Measurements from ENCODE around the gene SHLD1. TPM values are rescaled to one million over a fixed set of nuclear protein-coding genes. Genes with fewer than 3 reads are reported as not detected.
A peak's percentile ranks its signal among the peaks of the same experiment; 100 is the strongest.

The SHLD1 gene
- total RNA-seq, 2 donors from 2014 or later: 9.2 to 9.4 TPM

DNA sequence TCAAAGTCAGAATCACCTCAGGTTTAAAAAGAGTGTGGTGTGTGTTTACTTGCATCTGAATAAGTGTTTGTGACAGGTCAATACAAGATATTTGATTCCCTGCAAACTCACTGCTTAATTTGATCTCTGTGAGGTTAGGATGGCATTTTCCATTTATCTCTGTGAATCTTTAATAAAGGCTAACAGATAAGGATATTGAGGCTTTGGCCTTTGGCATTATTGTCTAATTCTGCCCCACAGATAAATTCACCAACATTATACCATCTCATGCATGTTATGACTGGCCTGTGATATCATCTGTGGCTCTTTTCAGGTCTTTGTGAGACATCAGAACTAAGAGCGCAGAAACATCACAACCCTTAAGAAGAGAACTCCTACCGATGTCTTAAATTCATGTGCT is 115.4 kb downstream of the SHLD1 start:
- DNase-seq (no peak), ATAC-seq (peak; percentile 12)
- no peaks in the 10 kb centered on the region for H3K9me3 ChIP-seq (ENCODE audit: control insufficient read depth, low read length, poor library complexity, severe bottlenecking)
- Mint-ChIP-seq H3K36me3 (ENCODE audit: low read depth) (peaks cover 2% of the 10 kb centered on the region), H3K27ac (peak overlapping the region; percentile 85), H3K4me3 (no peak overlapping the region), H3K4me1 (peaks cover 22% of the 10 kb centered on the region), H3K27me3 (peaks cover 1% of the 10 kb centered on the region)

DNA sequence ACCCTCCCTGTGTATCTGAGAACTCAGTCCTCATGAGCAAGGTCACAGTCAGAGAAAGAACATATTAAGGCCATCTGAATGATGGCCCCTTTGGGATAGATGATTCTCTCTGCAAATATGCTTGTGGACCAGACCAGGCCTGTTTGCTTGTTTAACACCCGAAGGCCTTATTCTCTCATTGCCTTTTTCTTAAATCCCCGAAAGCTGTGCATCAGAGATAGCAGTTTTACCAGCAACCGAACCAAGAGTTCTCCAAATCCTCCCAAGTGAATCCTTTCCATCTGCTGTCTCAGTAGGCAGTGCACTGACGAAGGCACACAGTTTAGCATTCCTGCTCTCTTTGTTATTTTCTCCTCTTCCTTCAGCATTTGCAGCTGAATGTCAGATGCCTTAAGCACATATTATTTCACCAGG is 120.4 kb downstream of the SHLD1 start:
- no peak overlapping the region for H3K4me3 Mint-ChIP-seq
- no peak for ATAC-seq
- no peaks in the 10 kb centered on the region for H3K36me3 Mint-ChIP-seq (ENCODE audit: low read depth)
- no peaks in the 10 kb centered on the region for H3K9me3 ChIP-seq (ENCODE audit: control insufficient read depth, low read length, poor library complexity, severe bottlenecking)
- no peak overlapping the region for H3K27ac Mint-ChIP-seq
- DNase-seq: no peak
- peaks cover 4% of the 10 kb centered on the region for H3K4me1 Mint-ChIP-seq
- H3K27me3 Mint-ChIP-seq: peaks cover 20% of the 10 kb centered on the region

DNA sequence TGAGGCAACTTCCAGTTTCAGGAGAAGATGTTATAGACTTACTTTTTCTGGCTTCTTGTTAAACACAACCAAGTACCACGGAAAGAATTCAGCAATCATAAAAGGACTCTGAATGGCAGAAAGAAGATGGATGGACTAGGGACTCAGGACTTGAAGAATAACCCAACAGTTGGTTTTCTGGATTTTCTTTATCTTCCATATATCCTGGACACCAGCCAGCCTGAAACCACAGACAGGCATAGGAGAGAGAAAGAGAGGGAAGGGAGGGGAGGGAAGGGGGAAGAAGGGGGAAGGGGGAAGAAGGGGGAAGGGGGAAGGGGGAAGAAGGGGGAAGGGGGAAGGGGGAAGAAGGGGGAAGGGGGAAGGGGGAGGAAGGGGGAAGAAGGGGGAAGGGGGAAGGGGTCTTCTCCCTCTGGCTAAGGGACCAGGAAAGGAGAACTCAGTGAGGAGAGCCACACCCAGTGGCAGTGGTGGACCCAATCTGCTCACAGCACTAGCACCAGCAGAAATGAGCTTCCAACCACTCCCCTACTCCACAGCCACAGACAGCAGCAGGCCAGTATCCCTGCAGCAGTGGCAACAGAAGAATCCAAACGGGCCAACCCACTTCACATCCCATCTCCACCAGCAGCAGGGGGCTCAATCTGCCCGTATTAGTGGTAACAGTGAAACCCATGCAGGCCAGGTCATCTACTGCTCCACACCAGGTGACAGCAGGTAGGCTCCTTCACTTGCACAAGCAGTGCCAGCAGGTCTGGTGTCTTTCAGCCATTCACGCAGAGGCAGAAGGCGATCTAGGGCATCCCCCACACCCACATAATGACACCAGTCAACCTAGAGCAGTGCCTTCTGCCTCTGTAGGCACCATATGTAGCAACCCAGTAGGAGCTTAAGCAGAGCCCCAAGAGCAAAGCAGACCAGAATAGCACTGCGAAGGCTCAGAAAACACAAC is 121.5 kb downstream of the SHLD1 start:
- Mint-ChIP-seq H3K4me1 (peaks cover 4% of the 10 kb centered on the region), H3K36me3 (ENCODE audit: low read depth) (no peaks in the 10 kb centered on the region), H3K4me3 (no peak overlapping the region), H3K27ac (no peak overlapping the region), H3K27me3 (peaks cover 20% of the 10 kb centered on the region)
- DNase-seq: no peak
- ATAC-seq: no peak
- no peaks in the 10 kb centered on the region for H3K9me3 ChIP-seq (ENCODE audit: control insufficient read depth, low read length, poor library complexity, severe bottlenecking)

DNA sequence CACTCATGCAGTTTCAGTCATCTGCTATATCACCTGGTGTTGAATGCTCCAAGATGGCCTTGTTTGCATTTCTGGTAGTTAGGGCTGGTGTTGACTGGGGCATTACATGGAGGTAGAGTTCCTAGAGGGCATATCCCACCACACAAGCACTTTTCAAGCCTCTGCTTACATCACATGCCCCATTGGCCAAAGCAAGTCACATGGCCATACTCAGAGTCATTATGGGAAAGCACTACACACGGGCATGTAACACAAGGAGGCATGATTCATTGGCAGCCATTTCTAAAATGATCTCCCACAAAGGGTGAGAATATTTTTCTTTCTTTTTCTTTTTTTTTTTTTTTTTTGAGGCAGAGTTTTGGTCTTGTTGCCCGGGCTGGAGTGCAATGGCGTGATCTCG is 126.9 kb downstream of the SHLD1 start:
- H3K36me3 Mint-ChIP-seq (ENCODE audit: low read depth): peaks cover 4% of the 10 kb centered on the region
- H3K27me3 Mint-ChIP-seq: peaks cover 20% of the 10 kb centered on the region
- H3K9me3 ChIP-seq (ENCODE audit: control insufficient read depth, low read length, poor library complexity, severe bottlenecking): no peaks in the 10 kb centered on the region
- ATAC-seq (no peak), DNase-seq (no peak)
- no peak overlapping the region for H3K27ac Mint-ChIP-seq
- H3K4me1 Mint-ChIP-seq: peaks cover 7% of the 10 kb centered on the region
- H3K4me3 Mint-ChIP-seq: no peak overlapping the region

DNA sequence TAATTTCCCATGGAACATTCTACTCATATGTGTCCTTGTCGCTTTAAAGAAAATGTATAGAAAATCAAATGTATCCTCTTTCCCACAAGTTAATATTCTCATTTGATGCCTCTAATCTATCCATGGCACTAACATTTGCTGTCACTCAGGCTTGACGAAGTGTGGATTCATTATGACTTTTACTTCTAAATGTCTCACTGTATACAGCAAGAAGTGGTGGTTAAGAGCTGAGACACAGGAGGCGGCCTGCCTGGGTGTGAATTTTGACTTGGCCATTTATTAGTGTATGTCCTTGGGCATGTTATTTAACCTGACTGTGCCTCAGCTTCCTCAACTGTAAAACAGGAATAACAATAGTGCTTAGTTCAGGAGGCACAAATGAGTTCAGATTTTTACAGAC is 130.1 kb downstream of the SHLD1 start:
- Mint-ChIP-seq H3K36me3 (ENCODE audit: low read depth) (peaks cover 6% of the 10 kb centered on the region), H3K4me1 (peaks cover 7% of the 10 kb centered on the region), H3K27me3 (peaks cover 21% of the 10 kb centered on the region), H3K4me3 (no peak overlapping the region), H3K27ac (no peak overlapping the region)
- ATAC-seq (no peak), DNase-seq (no peak)
- no peaks in the 10 kb centered on the region for H3K9me3 ChIP-seq (ENCODE audit: control insufficient read depth, low read length, poor library complexity, severe bottlenecking)

DNA sequence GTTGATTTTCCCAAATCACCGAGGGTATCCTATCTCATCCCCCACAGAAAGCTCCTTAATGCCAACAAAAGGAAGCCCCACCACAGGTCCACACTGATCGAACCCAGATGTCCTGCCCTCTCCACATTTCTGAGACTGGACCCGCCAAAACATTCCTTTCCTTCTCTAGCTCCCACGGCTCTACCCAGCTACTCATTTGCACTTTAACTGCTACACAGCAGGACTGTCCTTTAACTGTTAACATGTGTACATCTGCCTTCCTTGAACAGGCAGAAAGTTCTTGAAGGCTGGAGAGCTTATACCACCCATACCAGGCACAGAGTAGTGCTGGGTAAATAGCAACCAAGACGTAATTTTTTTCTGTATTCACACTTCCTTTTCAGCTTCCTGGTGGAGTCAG is 131.5 kb downstream of the SHLD1 start:
- Mint-ChIP-seq H3K4me3 (no peak overlapping the region), H3K4me1 (peaks cover 7% of the 10 kb centered on the region), H3K27me3 (peaks cover 21% of the 10 kb centered on the region), H3K27ac (peak overlapping the region; percentile 1), H3K36me3 (ENCODE audit: low read depth) (peaks cover 6% of the 10 kb centered on the region)
- DNase-seq: no peak
- no peak for ATAC-seq
- no peaks in the 10 kb centered on the region for H3K9me3 ChIP-seq (ENCODE audit: control insufficient read depth, low read length, poor library complexity, severe bottlenecking)

DNA sequence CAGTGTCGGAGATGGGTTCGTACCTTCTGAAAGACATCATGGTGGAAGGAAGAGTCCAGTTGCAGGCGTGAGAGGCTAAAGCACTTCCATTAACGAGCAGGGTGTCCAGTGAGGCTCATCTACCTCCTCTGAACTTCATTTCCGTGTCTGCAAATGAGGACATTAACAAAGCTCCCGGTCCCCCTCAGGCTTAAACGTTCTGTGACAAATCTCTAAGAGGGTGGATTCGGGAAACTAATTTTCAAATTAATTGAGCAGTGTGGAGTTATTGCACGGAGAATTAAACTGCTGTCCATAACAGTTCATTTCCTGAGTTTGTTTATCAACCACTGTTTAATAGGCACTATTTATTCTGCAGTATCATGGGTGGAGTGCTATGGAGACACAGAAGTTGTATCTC is 132.0 kb downstream of the SHLD1 start:
- no peak overlapping the region for H3K4me3 Mint-ChIP-seq
- peak overlapping the region; percentile 1 for H3K27ac Mint-ChIP-seq
- peaks cover 21% of the 10 kb centered on the region for H3K27me3 Mint-ChIP-seq

DNA sequence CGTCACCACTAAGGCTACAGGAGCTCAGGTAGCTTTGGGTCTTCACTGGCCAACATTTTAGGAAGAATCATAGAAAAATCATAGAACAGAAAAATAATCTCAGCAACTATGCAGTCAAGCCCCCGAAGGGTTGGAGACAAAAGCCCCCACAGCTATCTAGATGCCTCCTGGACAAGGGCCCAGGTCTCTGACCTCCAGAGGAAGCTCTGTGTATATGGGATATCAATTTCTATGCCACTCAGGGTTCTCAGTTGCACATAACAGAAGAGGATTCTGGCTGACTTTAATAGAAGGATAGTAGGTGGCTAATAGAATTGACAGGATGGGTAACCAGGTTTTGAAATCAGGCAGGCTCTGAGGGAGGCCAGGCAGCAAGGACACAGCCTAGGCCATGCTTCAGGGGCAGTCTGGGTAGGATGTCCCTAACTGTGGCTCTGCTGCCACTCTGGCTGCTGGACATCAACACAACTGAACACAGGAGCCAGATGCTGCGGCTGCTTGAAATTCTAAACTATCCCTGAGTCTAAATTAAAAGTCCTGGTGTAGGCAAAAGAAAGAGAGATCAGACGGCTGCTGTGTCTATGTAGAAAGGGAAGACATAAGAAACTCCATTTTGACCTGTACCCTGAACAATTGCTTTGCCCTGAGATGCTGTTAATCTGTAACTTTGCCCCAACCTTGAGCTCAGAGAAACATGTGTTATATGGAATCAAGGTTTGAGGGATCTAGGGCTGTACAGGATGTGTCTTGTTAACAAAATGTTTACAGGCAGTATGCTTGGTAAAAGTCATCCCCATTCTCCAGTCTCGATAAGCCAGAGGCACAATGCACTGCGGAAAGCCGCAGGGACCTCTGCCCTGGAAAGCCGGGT is 134.5 kb downstream of the SHLD1 start:
- Mint-ChIP-seq H3K4me1 (peaks cover 4% of the 10 kb centered on the region), H3K4me3 (no peak overlapping the region), H3K36me3 (ENCODE audit: low read depth) (peaks cover 6% of the 10 kb centered on the region), H3K27ac (no peak overlapping the region), H3K27me3 (peaks cover 19% of the 10 kb centered on the region)
- no peaks in the 10 kb centered on the region for H3K9me3 ChIP-seq (ENCODE audit: control insufficient read depth, low read length, poor library complexity, severe bottlenecking)
- DNase-seq (no peak), ATAC-seq (no peak)

More for the DNA sequence above, 132.0 kb downstream of the SHLD1 start:
- ATAC-seq (no peak), DNase-seq (no peak)
- no peaks in the 10 kb centered on the region for H3K9me3 ChIP-seq (ENCODE audit: control insufficient read depth, low read length, poor library complexity, severe bottlenecking)
- Mint-ChIP-seq H3K4me1 (peaks cover 5% of the 10 kb centered on the region), H3K36me3 (ENCODE audit: low read depth) (peaks cover 6% of the 10 kb centered on the region)

DNA sequence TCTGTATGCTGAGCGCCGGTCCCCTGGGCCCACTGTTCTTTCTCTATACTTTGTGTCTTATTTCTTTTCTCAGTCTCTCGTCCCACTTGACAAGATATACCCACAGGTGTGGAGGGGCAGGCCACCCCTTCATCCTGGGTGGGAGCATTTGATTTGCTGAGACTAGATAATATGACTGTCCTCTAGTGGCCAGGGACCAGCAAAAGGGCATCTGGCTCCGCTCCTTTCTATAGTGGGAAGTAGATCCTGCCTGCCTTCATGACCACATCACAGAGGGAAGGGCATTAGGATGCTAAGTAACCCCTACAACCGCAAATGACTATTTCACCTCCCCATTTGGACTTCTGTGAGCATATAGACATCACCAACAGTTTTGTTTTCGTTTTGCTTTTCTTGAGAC is 135.7 kb downstream of the SHLD1 start:
- H3K27ac Mint-ChIP-seq: no peak overlapping the region
- peaks cover 6% of the 10 kb centered on the region for H3K36me3 Mint-ChIP-seq (ENCODE audit: low read depth)
- H3K4me1 Mint-ChIP-seq: peaks cover 4% of the 10 kb centered on the region
- no peaks in the 10 kb centered on the region for H3K9me3 ChIP-seq (ENCODE audit: control insufficient read depth, low read length, poor library complexity, severe bottlenecking)
- ATAC-seq (no peak), DNase-seq (no peak)
- no peak overlapping the region for H3K4me3 Mint-ChIP-seq
- H3K27me3 Mint-ChIP-seq: peaks cover 17% of the 10 kb centered on the region

DNA sequence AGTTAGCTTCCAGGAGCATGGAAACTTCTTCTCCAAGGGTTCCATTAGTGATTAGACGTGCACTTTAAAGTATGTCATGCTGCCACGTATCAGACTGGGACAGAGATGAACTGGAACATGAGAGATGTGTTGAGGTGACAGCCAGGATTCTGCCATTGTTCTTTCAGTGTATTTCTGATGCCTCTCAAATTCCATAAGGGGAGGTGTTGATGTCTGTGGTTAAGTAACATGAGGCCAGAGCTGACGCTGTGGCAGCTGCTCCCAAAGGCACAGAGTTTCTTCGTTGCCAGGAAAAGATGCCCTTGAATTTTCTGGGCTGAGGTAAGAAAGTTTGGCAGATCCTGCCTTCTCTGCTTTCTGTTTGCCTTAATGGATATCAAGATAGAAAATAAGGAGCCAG is 136.6 kb downstream of the SHLD1 start:
- Mint-ChIP-seq H3K27ac (no peak overlapping the region), H3K4me1 (peaks cover 3% of the 10 kb centered on the region), H3K27me3 (peaks cover 13% of the 10 kb centered on the region), H3K4me3 (no peak overlapping the region), H3K36me3 (ENCODE audit: low read depth) (peaks cover 2% of the 10 kb centered on the region)
- no peak for ATAC-seq
- H3K9me3 ChIP-seq (ENCODE audit: control insufficient read depth, low read length, poor library complexity, severe bottlenecking): no peaks in the 10 kb centered on the region
- DNase-seq: no peak

DNA sequence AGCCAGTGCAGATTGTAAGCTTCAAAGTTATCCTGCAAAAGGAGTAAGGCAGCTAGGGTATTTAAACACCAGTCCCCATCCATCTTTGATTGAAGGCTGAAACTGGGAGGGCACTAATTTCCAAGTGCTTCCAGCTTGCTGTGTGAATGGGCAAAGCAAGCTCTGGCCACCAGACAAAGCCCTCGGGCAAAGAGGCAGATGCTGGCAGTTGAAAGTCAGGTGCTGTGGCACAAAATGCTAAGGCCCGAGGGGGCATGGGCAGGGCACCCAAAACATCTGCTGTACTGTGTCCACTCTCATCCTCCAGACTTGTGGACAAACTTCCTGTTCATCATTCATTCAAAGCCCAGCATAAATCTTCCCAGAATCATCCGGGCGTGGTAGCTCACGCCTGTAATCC is 137.2 kb downstream of the SHLD1 start:
- Mint-ChIP-seq H3K4me3 (no peak overlapping the region), H3K36me3 (ENCODE audit: low read depth) (peaks cover 2% of the 10 kb centered on the region)

DNA sequence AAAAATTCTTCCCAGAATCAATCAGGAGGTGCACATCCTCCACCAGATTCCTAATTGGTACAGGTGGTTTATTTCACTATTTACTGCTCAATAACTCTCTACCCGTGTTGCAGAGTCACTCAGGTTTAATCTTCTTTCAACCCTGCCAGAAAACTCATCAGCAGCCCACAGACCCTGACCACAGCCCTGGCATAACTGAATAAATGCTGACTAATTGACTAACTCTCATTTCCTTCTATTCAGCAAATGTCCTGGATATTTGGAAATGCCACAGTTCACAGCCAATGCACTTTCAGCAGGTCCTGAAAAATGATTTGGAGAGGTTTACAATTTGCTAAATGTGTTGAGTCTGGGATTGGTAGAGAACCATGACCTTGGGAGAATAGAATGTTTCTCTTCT is 137.8 kb downstream of the SHLD1 start:
- H3K4me1 Mint-ChIP-seq: no peaks in the 10 kb centered on the region
- peaks cover under 1% of the 10 kb centered on the region for H3K36me3 Mint-ChIP-seq (ENCODE audit: low read depth)
- H3K9me3 ChIP-seq (ENCODE audit: control insufficient read depth, low read length, poor library complexity, severe bottlenecking): no peaks in the 10 kb centered on the region
- ATAC-seq: no peak
- no peak overlapping the region for H3K4me3 Mint-ChIP-seq
- DNase-seq: no peak
- peaks cover 10% of the 10 kb centered on the region for H3K27me3 Mint-ChIP-seq
- H3K27ac Mint-ChIP-seq: no peak overlapping the region

More for the DNA sequence above, 137.2 kb downstream of the SHLD1 start:
- Mint-ChIP-seq H3K4me1 (no peaks in the 10 kb centered on the region), H3K27ac (no peak overlapping the region), H3K27me3 (peaks cover 11% of the 10 kb centered on the region)
- ATAC-seq: no peak
- H3K9me3 ChIP-seq (ENCODE audit: control insufficient read depth, low read length, poor library complexity, severe bottlenecking): no peaks in the 10 kb centered on the region
- DNase-seq: no peak

DNA sequence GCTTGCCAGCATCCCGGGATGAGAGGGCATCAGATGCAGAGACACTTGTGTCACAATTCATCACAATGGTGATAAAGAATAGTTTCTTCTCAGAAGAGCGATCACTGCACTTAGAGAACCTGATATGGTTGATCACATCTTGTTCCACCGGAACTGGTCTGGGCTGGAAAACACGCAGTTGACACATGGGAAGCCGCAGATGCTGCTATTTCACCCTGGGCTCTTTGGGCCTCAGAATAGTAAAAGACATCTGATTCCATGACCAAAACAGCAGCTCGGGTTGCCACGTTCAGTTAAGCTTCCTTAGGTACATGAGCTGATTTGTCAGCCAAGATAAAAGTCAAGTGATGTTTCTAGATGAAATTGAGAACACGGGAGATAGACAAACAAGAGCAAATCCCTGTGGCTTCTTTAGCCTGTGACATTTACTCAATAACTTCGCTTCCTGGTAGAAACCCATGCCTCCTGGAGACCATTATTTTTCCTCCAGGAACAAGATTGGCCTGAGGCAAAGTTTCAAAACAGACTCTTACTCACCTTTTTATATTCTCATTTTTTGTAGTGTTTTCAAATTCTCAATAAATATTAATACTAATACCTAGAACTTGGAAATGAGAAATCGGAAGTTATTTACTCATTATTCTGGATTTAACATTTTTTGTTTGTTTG is 140.7 kb downstream of the SHLD1 start:
- DNase-seq: no peak
- H3K9me3 ChIP-seq (ENCODE audit: control insufficient read depth, low read length, poor library complexity, severe bottlenecking): no peaks in the 10 kb centered on the region
- ATAC-seq: no peak
- Mint-ChIP-seq H3K4me1 (no peaks in the 10 kb centered on the region), H3K4me3 (no peak overlapping the region), H3K27me3 (no peaks in the 10 kb centered on the region), H3K27ac (no peak overlapping the region), H3K36me3 (ENCODE audit: low read depth) (no peaks in the 10 kb centered on the region)
